Activated CD4-positive, alpha-beta T cell treated with anti-CD3 and anti-CD28 coated beads for 1 hour (primary cell): ENCODE measurements around the gene S100A5.
A peak's percentile ranks its signal among the peaks of the same experiment; 100 is the strongest.
"Not testable (repeated sequence)": the region's sequence is repeated elsewhere in the genome, so short reads cannot be mapped to it uniquely, and the experiment has no call there.

Source experiments
- DNase-seq: peaks from one replicate; pipeline ENCODE4 v3.0.0-alpha.2; 2020

The S100A5 gene

DNA sequence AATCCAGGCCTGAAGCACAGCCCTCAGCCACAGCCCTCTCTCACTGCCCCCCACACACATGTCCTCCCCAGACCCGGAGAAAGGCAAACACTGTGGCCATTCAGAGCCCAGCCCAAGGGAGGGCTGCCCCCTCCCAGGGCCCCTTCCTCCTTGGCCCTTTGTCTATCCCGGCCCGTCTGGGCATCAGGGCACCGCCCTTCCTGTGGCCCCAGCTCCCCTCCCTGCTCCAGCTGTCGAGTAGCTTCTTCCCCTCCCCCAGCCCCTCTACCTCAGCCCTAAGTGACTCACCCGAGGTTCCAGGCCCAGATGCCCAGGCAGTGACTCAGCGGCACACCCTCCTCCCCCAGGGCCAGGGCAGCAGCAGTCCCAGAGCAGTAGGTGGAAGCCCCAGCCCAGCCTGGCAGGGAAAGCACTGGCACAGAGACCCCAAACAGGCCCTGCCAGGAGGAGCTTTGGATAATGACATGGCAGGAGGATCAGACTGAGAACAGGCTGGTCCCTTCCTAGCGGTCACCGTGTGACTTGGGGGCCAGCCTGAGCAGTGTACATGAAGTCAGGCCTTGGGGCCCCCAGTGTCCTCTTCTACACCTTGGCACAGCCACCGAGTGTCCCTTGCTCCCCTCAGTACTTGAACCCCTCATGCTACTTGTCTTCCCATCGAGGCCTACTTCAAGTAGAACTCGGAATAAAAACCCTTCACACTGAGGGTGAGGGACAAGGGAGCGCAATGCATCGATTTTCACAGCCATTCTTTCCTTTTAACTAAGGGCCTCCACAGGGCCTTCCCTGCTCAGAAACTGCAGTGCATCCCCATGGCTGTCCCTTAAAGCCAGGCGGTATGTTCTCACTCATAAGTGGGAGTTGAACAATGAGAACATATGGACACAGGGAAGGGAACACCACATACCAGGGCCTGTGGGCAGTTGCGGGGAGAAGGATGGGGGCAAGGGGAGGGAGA, 26.0 kb upstream of the S100A5 start:
- peak; percentile 80 for DNase-seq

DNA sequence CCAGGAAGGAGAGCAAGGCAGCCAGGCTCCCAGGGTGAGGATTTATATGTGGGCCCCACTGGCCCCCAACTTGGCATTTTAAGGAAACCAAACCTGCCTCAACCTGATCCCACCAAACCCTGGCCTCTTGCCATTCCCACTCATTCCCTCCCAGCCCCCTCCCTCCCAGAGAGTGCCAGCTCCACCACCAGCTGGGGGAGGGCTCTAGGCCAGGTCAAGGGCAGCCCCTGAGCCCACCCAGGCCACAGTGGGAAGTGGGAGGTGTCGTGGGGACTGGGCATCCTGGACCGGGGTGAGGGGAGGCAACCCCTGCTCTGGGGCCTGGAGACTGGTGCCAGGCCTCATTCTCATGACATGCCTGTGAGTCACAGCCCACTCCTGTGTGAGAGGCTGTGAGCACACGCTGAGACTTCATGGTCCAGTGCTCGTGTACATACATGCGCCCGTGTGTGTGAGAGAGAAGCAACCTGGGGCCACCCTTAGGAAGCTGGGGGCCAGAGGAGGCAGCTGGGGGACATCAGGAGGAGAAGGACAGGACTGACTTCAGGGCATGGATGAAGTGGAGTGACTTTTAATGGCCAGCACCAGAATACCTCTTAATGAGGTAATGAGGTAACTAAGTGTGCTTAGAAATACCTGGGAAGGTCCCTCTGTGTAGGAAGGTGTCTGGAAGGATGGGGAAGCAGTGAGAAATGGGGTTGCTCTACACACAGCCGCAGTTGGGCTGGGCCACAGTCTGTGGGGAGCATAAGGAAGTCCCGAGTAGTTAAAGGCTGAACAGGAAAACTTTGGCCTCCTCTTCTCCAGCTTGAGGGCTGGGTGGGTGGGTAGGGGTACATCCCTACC, 25.0 kb upstream of the S100A5 start, which contains the start of gene S100A2:
Gene S100A2, minus strand, starts transcription at position 316 of the 846 bp plus-strand sequence. CDS start 1,967 bp downstream, outside the sequence.
- peak; percentile 32 for DNase-seq

- DNase-seq, result no peak
These were observed 23.3 kb upstream of the S100A5 start for GRCh38 chr1:153563991-153564390.

- DNase-seq, result no peak
These were observed 22.8 kb upstream of the S100A5 start for GRCh38 chr1:153563483-153563901.

DNA sequence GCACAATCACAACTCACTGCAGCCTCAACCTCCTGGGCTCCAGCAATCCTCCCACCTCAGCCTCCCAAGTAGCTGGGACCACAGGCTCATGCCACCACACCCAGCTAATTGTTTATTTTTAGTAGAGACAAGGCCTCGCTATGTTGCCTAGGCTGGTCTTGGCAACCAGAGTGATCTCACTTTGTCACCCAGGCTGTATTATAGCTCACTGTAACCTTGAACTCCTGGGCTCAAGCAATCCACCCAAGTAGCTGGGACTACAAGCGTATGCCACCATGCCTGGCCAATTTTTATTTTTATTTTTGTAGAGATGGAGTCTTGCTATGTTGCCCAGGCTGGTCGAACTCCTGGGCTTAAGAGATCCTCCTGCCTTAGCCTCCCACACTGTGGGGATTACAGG, 21.3 kb upstream of the S100A5 start:
- not testable (repeated sequence) for DNase-seq

DNA sequence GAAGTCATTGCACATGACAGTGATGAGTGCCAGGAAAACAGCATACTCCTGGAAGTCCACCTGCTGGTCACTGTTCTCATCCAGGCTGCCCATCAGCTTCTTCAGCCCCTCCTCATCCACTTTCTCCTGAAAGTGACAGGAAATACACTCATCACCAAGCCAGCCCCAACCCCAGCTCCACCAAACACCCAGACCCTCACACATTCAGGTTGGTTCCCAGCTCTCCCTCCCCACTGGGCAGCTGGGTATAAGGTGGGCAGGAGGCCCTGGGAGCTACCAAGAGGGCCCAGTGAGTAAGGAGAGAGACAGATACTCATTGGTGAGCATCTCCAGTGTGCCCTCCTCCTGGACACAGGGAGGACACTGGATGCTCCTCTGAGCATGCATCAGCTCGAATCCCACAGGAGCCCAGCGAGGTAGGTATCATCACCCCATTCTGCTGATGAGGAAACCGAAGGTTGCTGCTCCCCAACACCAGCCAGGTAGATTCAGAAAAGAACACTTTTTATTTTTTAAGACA, 20.8 kb upstream of the S100A5 start:
- no peak for DNase-seq

DNA sequence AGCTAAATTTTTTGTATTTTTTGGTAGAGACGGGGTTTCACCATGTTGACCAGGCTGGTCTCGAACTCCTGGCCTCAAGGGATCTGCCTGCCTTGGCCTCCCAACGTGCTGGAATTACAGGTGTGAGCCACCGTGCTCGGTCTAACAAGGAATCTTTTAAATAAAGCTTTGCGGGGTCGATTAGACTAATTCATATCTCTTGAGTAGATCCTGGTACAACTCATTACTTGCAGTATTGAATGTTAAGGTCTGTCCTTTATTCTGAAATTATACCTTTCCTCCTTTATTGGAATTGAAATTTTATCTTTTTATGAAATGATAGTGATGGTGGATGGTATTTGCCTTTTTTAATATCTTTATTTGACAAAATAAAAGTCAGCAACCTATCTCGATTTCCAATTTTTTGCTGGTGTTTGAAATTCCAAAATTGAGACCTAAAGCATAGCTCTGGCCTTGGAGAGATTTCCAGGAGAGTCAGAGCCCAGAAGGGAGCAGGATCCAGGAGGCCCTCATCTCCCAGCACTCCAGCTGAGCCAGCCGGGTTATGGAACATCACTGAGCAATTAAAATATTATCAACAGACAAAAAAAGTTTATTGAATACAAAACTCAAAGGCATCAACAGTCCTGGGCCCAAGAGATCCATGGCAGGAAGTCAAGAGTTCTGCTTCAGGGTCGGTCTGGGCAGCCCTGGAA, 20.2 kb upstream of the S100A5 start:
- DNase-seq, result no peak

GRCh38 chr1:153560241-153560640, 19.5 kb upstream of the S100A5 start:
- DNase-seq, result no peak

DNA sequence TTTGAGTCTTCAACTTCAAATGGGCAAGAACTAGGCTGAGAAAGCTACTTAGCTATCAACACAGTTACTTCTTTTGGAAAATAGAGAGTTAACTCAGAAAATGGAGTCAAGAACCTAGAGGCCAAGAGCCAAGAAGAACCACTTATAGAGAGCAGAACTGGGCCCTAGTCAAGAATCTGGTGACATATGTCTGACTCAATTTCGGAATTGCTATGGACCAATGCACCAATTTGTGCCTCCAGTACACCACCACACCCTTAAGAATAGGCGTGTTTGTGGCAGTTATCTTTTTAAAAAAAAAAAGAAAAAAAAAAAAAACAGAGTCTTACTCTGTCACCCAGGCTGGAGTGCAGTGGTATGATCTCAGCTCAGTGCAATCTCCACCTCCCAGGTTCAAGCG, 17.1 kb upstream of the S100A5 start:
- DNase-seq, result no peak

- DNase-seq, result no peak
These were observed 15.6 kb upstream of the S100A5 start for GRCh38 chr1:153556348-153556747.

- DNase-seq, result no peak
These were observed 13.3 kb upstream of the S100A5 start for GRCh38 chr1:153553830-153554541.

- no peak for DNase-seq
These were observed 12.4 kb upstream of the S100A5 start for GRCh38 chr1:153553096-153553495.

GRCh38 chr1:153552335-153552734, 11.6 kb upstream of the S100A5 start:
- DNase-seq, result no peak

GRCh38 chr1:153550827-153551500, 10.2 kb upstream of the S100A5 start:
- no peak for DNase-seq

GRCh38 chr1:153550398-153550758, 9.6 kb upstream of the S100A5 start:
- DNase-seq, result no peak

DNA sequence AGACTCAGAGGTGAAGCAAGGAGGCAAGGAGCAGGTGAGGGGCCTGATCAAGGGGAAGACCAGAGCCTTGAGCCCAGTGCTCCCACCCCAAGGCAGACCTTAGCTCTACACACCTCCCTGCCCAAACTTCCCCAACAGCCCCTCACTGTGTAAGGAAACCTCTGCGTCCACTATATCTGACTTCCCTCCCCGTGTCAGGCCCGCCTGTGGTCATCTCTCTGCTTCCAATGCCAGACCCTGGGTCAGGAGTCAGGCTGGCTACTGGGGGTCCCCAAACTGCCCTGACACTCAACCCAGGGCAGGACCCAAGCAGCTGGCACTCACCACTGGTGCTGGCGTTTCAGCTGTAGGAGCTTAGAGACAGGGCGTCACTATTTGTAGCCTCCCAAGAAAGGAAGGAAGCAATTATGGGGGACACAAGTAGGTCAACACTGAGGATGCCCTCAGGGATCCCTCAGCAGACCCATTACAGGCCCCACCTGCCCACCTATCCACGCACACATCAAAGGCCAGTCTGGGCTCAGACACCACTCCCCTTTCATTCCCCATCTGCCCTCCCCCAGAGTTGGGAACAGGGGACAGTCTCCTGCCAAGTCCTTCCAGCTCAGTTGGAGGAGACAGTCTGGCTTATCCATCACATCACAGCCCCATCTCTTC, 9.1 kb upstream of the S100A5 start:
- DNase-seq, result no peak

DNA sequence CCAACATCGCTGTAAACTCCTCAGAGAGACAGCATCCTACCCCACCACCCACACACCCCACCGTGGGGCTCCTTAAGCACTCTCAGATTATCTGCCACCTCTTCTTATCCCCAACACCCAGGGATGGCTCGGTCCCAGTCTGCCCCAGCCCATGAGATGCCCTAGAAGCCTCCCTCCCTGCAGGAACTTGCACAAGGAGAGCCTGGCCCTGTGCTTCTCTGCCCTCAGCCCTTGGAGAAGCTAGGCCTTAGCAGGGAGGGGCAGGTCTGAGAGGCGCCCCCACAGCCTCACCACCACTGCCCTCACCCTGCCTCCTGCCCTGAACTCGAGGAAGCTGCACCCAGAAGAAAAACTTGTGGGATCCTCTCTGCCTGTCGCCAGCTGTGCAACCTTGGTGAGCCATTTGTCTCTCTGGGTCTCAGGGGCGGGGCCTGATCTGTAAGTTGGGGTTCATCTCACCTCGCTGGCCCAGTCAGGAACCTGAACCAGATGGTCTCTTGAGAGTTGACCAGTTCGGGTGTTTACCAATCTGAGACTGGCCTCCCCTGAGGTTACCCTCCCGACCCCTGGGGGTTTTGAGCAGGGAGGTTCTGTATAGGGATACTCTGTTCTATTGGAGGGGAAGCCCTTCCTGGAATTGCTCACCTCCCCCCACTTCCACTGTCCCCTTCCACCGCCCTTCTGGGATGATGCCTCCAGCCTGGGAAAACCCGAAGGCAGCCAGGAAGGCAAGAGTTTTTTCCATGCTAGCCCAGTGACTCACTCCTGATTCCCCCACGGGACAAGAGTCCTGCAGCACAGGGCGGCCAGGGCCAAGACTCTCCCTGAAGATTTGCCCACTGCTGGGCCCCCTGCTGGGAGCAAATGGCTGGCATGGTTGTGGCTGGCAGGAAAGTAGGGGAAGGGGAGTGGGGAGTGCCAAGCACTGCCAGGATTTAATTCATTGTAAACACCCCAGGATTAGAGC, 8.3 kb upstream of the S100A5 start, which contains the start of gene S100A3:
Gene S100A3, minus strand, starts transcription at position 537 of the 967 bp plus-strand sequence. CDS start 773 bp downstream, outside the sequence.
- no peak for DNase-seq

GRCh38 chr1:153547560-153548551, 7.1 kb upstream of the S100A5 start:
- no peak for DNase-seq
